GM13977 (cell line): Measurements from ENCODE around the gene KCNK15.

ENCODE experiments used
- DNase-seq: peaks from one replicate; pipeline ENCODE4 v3.0.0; 2012; ENCODE audit warnings: low spot score
- CTCF ChIP-seq: IDR thresholded peaks from 2 replicates; pipeline ENCODE4 v1.5.1; 2012; ENCODE audit warnings: mild to moderate bottlenecking, control low read depth; ENCODE audit not compliant: insufficient read depth; ENCODE audit errors: extremely low read depth, missing control alignments
- in situ Hi-C: fragments of 300-500 bp; cut with MboI; formaldehyde crosslinking; loops from one replicate; pipeline ENCODE4 v1.12.0; 2022; ENCODE audit warnings: low sequenced_read_pairs, low pct_unique_long_range_greater_than_20kb, mixed read lengths, inconsistent platforms; ENCODE audit not compliant: unreplicated experiment

KCNK15 gene

GRCh38 chr20:44784688-44785087, 39.0 kb downstream of the KCNK15 start:
- DNase-seq = no peak
- TF ChIP-seq CTCF = no peak
- in situ Hi-C loops = no loop called here

GRCh38 chr20:44785768-44786167, 40.1 kb downstream of the KCNK15 start:
- DNase-seq = no peak
- in situ Hi-C loops = no loop called here
- TF ChIP-seq CTCF = no peak

GRCh38 chr20:44787299-44787698, 41.6 kb downstream of the KCNK15 start:
- TF ChIP-seq CTCF = no peak
- no peak for DNase-seq
- in situ Hi-C loops = no loop called here

GRCh38 chr20:44788706-44789456, 43.2 kb downstream of the KCNK15 start:
- TF ChIP-seq CTCF = no peak
- no peak for DNase-seq
- in situ Hi-C loops = no loop called here

GRCh38 chr20:44790638-44791393, 45.2 kb downstream of the KCNK15 start:
- DNase-seq = no peak
- in situ Hi-C loops = no loop called here

GRCh38 chr20:44792796-44793195, 47.1 kb downstream of the KCNK15 start:
- in situ Hi-C loops = no loop called here
- no peak for DNase-seq
- no peak for TF ChIP-seq CTCF

More at GRCh38 chr20:44790638-44791393, 45.2 kb downstream of the KCNK15 start:
- TF ChIP-seq CTCF = no peak
